ENCODE data around the gene ZC3H12A.
"Not testable (repeated sequence)": the region's sequence is repeated elsewhere in the genome, so short reads cannot be mapped to it uniquely, and the experiment has no call there.

Gene ZC3H12A

GRCh38 chr1:37502104-37502503 lies 27.7 kb downstream of the ZC3H12A start:
- DNase-seq (ENCODE audit: low spot score), result no peak

GRCh38 chr1:37502791-37503190 lies 28.4 kb downstream of the ZC3H12A start:
- not testable (repeated sequence) for DNase-seq (ENCODE audit: low spot score)

DNA sequence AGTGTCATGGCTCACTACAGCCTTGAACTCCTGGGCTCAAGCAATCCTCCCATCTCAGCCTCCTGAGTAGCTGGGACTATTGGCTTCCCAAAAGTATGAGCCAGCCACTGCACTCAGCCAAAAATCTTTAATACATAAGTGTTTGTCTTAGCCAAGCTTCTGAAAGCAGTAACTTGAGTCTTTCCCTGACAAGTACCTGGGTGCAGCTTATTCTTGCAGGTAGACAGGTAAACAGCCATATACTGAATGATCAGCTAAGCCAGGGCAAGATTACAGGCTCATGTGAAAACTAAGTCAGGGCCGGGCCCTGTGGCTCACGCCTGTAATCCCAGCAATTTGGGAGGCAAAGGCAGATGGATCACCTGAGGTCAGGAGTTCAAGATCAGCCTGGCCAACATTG lies 32.4 kb downstream of the ZC3H12A start:
- no peak for DNase-seq (ENCODE audit: low spot score)

- no peak for DNase-seq (ENCODE audit: low spot score)
These were observed 34.8 kb downstream of the ZC3H12A start for GRCh38 chr1:37509181-37509580.

DNA sequence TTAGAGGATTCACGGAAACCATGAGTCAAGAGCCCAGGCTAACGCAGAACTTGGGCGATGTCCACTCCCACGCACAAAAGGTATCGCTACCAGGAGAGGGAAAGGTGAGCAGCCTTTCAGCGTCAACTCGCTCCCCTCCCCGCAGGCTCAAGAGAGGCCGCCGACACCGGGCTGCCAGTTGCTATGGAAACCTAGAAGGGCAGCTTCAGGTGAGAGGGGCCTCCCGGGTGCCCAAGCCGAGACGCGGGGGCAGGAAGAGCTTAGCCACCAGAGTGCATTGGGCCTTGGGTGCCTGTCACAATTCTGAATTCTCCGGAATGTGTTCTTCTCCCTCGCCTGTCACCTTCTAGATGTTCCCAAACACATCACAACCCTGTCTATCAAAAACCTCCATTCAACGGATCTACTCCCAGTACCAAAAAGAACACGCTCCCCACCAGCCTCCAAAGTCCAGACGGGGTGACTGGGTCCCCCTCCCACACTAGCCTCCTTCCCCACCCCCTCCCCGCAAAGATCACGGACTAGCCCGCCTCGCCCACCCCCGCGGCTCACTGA lies 39.5 kb downstream of the ZC3H12A start:
- DNase-seq (ENCODE audit: low spot score), result peak; percentile 42

- DNase-seq (ENCODE audit: low spot score), result peak; percentile 84
These were observed 40.2 kb downstream of the ZC3H12A start, which contains the start of gene MEAF6 for GRCh38 chr1:37514350-37515184. Gene MEAF6 (minus strand): TSS chr1:37514766. CDS start chr1:37514746, 20 bp downstream.

GRCh38 chr1:37515185-37516034 lies 41.0 kb downstream of the ZC3H12A start:
- DNase-seq (ENCODE audit: low spot score), result no peak

GRCh38 chr1:37517569-37517968 lies 43.2 kb downstream of the ZC3H12A start:
- no peak for DNase-seq (ENCODE audit: low spot score)

GRCh38 chr1:37518241-37518640 lies 43.9 kb downstream of the ZC3H12A start:
- DNase-seq (ENCODE audit: low spot score), result not testable (repeated sequence)

DNA sequence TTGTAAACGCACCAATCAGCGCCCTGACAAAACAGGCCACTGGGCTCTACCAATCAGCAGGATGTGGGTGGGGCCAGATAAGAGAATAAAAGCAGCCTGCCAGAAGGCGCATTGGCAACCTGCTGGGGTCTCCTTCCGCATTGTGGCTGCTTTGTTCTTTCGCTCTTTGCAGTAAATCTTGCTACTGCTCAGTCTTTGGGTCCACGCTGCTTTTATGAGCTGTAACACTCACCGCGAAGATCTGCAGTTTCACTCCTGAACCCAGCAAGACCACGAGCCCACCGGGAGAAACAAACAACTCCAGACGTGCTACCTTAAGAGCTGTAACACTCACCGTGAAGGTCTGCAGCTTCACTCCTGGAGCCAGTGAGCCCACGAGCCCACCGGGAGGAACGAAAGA lies 44.5 kb downstream of the ZC3H12A start:
- peak; percentile 49 for DNase-seq (ENCODE audit: low spot score)

GRCh38 chr1:37519613-37520012 lies 45.2 kb downstream of the ZC3H12A start:
- DNase-seq (ENCODE audit: low spot score), result no peak

DNA sequence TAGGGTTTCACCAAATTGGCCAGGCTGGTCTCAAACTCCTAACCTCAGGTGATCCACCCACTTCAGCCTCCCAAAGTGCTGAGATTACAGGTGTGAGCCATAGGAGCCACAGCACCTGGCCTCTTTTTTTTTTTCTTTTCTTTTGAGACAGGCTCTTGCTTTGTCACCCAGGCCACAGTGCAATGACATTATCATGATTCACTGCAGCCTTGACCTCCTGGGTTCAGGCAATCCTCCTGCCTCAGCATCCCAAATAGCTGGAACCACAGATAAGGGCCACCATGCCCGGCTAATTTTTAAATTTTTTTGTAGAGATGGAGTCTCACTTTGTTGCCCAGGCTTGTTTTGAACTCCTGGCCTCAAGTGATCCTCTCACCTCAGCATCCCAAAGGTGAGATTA lies 55.5 kb downstream of the ZC3H12A start:
- not testable (repeated sequence) for DNase-seq (ENCODE audit: low spot score)

DNA sequence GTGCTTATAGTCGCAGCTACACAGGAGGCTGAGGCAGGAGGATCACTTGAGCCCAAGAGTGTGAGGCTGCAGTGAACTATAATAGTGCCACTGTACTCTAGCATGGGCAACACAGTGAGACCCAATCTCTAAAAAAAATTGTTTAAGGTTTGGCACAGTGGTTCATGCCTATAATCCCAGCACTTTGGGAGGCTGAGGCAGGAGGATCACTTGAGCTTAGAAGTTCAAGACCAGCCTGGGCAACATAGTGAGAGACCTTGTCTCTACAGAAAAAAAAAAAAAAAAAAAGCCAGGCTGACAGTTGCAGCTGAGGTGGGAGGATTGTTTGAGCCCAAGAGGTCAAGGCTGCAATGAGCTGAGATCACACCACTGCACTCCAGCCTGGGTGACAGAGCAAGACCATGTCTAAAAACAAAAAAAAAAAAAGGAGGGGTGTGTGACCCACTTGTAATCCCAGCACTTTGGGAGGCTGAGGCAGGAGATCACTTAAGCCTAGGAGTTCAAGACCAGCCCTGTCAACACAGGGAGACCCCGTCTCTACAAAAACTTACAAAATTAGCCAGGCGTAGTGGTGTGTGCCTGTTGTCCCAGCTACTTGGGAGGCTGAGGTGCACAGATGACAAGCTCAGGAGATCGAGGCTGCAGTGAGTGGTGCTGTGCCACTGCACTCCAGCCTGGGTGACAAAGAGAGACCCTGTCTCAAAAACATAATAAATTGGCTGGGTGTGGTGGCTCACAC lies 58.2 kb downstream of the ZC3H12A start:
- not testable (repeated sequence) for DNase-seq (ENCODE audit: low spot score)

GRCh38 chr1:37533317-37534093 lies 59.1 kb downstream of the ZC3H12A start:
- no peak for DNase-seq (ENCODE audit: low spot score)

All from activated CD4-positive, alpha-beta T cell treated with anti-CD3 and anti-CD28 coated beads, Interleukin-2, Interleukin-4, amounts not matched to agents 100 ng/mL and 50 ng/mL, durations not matched to agents 16 hours and 8 hours (primary cell).